BE2C (cell line): ENCODE results near the gene IFNB1.

Source experiments
- DNase-seq: peaks from one replicate; pipeline ENCODE4 v3.0.0-alpha.2; 2020
- H3K27me3 ChIP-seq: fragments of 250-450 bp; sonication (Bioruptor Pico); 2 replicates; pipeline ENCODE4 v1.5.1; 2020; ENCODE audit warnings: mild to moderate bottlenecking
- H3K36me3 ChIP-seq: fragments of 250-450 bp; sonication (Bioruptor Pico); 2 replicates; pipeline ENCODE4 v1.5.1; 2020; ENCODE audit warnings: mild to moderate bottlenecking
- H3K4me1 ChIP-seq: fragments of 250-450 bp; sonication (Bioruptor Pico); 2 replicates; pipeline ENCODE4 v1.5.1; 2020
- H3K4me3 ChIP-seq: 2 replicates; pipeline ENCODE4 v1.5.1; 2011; ENCODE audit warnings: low read depth, low read length
- H3K9me3 ChIP-seq: fragments of 250-450 bp; sonication (Bioruptor Pico); 2 replicates; pipeline ENCODE4 v1.5.1; 2020
- TF ChIP-seq, protein P1 (sequence below): IDR thresholded peaks from 2 replicates; pipeline ENCODE4 v1.5.1; 2012; ENCODE audit warnings: mild to moderate bottlenecking, low read depth, low read length

Gene IFNB1

DNA sequence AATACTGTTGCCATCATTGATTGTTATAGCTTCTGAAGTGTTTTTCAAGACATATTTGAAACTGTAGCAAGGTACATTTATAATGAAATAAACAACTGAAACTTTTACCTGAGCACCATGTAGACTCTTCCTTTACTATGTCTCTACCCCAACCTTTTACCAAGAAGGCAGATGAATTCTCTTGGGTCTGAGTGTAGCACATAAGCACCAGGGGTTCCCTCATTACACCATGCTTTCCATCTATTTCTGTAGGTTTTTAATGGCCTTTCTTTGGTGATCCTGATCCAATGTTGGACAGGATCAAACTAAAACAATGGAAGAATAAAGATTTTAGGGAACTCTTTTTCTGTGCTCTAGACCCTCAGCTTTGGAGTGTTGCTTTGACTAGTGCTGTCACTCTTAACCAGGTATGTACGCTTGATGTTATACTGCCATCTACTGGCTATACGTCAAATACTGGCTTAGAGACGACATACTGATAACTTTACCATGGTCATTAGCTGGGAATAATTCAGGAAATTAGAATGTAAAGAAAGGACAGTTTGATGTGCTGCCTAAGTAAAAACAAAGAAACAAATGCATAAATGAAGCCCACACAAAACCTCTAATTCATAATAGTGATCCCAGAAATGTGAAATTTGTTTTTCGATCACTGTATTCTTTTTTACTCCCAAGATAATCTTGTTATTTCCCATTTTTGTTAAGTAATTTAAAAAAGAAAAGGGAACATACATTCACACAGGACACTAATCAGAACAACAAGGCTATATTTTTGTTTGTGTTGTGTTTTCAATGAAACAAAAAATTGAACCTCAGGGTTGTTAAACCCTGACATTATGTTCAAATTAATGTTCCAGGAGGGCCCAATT is 33.2 kb upstream of the IFNB1 start:
- Histone ChIP-seq H3K27me3 (peaks cover 10% of the 10 kb centered on the region), H3K36me3 (no peaks in the 10 kb centered on the region), H3K4me3 (no peak overlapping the region), H3K9me3 (no peaks in the 10 kb centered on the region), H3K4me1 (no peaks in the 10 kb centered on the region)
- TF ChIP-seq, protein P1, sequence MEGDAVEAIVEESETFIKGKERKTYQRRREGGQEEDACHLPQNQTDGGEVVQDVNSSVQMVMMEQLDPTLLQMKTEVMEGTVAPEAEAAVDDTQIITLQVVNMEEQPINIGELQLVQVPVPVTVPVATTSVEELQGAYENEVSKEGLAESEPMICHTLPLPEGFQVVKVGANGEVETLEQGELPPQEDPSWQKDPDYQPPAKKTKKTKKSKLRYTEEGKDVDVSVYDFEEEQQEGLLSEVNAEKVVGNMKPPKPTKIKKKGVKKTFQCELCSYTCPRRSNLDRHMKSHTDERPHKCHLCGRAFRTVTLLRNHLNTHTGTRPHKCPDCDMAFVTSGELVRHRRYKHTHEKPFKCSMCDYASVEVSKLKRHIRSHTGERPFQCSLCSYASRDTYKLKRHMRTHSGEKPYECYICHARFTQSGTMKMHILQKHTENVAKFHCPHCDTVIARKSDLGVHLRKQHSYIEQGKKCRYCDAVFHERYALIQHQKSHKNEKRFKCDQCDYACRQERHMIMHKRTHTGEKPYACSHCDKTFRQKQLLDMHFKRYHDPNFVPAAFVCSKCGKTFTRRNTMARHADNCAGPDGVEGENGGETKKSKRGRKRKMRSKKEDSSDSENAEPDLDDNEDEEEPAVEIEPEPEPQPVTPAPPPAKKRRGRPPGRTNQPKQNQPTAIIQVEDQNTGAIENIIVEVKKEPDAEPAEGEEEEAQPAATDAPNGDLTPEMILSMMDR: peak; percentile 86
- DNase-seq: peak; percentile 22

- TF ChIP-seq, protein P1: no peak
- H3K4me3 ChIP-seq: no peak overlapping the region
- H3K4me1 ChIP-seq: no peaks in the 10 kb centered on the region
- no peak for DNase-seq
- H3K27me3 ChIP-seq: no peaks in the 10 kb centered on the region
- H3K9me3 ChIP-seq: no peaks in the 10 kb centered on the region
- H3K36me3 ChIP-seq: no peaks in the 10 kb centered on the region
Observed at GRCh38 chr9:21104787-21105186, 27.0 kb upstream of the IFNB1 start.

DNA sequence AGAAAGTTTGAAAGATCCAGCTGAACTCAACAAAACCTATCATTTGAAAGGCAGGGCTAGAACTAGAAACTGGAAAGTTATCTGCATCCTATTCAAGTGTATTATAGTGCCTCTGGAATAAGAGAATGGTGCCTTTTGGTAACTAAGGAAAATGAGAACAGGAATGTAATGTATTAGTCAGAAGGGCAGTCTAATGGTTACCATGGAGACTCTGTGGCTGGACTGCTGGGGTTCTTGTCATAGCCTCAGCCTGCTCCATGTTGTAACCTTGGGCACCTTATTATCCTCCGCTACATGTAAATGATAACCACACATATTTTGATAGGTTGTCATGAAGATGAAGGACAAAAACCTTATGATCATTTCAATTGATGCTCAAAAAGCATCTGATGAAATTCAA is 24.6 kb upstream of the IFNB1 start:
- no peaks in the 10 kb centered on the region for H3K9me3 ChIP-seq
- no peak overlapping the region for H3K4me3 ChIP-seq
- no peak for DNase-seq
- H3K36me3 ChIP-seq: no peaks in the 10 kb centered on the region
- H3K27me3 ChIP-seq: no peaks in the 10 kb centered on the region
- TF ChIP-seq, protein P1: no peak
- no peaks in the 10 kb centered on the region for H3K4me1 ChIP-seq

GRCh38 chr9:21097817-21098216 is 20.1 kb upstream of the IFNB1 start:
- Histone ChIP-seq H3K4me3 (no peak overlapping the region), H3K9me3 (no peaks in the 10 kb centered on the region), H3K27me3 (no peaks in the 10 kb centered on the region), H3K36me3 (no peaks in the 10 kb centered on the region), H3K4me1 (peaks cover 3% of the 10 kb centered on the region; the same call in 1 of the 2 replicates)
- TF ChIP-seq, protein P1: no peak
- no peak for DNase-seq

GRCh38 chr9:21096901-21097255 is 19.1 kb upstream of the IFNB1 start:
- DNase-seq: no peak
- peaks cover 3% of the 10 kb centered on the region; the same call in 1 of the 2 replicates for H3K4me1 ChIP-seq
- H3K9me3 ChIP-seq: no peaks in the 10 kb centered on the region
- no peaks in the 10 kb centered on the region for H3K27me3 ChIP-seq
- TF ChIP-seq, protein P1: no peak
- no peaks in the 10 kb centered on the region for H3K36me3 ChIP-seq
- H3K4me3 ChIP-seq: no peak overlapping the region

DNA sequence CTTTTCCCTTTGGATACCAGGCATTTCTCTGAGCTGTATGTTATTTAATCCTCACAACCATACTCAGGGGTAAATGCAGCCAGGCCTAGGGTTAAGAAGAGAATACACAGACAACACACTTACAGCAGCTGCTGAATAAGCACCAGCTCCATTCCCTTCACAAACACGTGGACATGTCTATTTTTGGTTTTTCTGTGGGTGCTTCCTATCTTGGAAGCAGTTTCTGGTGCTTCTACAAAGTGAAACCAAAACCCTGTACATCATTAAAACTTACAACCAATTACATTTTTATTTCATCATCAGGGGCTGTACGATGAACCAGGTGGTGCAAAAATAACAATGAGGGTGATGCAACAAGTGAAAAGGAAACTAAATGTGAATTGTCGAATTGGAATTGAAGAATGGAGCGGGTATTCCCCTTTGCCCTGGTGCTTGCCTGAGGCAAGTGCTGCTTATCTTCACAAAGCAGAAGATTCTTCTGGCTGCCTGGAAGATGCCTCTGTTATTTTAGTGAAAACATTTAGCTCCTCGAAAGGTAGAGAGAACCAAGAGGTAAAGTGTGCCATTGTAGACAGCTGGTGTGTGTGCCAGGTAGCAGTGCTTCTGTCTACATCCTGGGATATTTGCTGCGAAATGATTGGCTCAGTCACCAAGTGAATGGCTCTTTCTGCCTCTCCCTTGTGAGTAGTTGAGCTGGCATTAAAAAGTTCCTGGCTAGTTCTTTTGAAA is 18.6 kb upstream of the IFNB1 start:
- Histone ChIP-seq H3K9me3 (no peaks in the 10 kb centered on the region), H3K4me3 (peak overlapping the region; percentile 36), H3K36me3 (no peaks in the 10 kb centered on the region), H3K27me3 (no peaks in the 10 kb centered on the region), H3K4me1 (peaks cover 3% of the 10 kb centered on the region; the same call in 1 of the 2 replicates)
- DNase-seq: no peak
- TF ChIP-seq, protein P1: no peak
